K562 (cell line): ENCODE data around the gene JRKL. TPM values are rescaled to one million over a fixed set of nuclear protein-coding genes. Genes with fewer than 3 reads are reported as not detected.

Experiments
- BCL6 ChIP-seq: fragments of 250-450 bp; sonication (Bioruptor Pico); IDR thresholded peaks from 2 replicates; pipeline ENCODE4 v1.4.0; 2020
- GATAD2A ChIP-seq: fragments of 450-650 bp; IDR thresholded peaks from 2 replicates; pipeline ENCODE4 v1.6.1; 2017
- ZNF318 ChIP-seq, 2 experiments: fragments of 450-650 bp; IDR thresholded peaks; 2 replicates each; pipeline ENCODE4 v1.6.1; 2016; ENCODE audit warnings: mild to moderate bottlenecking in 2 of 2, borderline replicate concordance in 1 of 2, low read depth in 1 of 2, moderate library complexity in 1 of 2
- polyA plus RNA-seq, 8 experiments: library from polyadenylated mRNA; depleted of rRNA in 4 of 8; stranded (reverse) in 5 of 8; unstranded in 3 of 8; fragments of >200 nt; fragmentation: Nextera tagmentation in 2 of 8; fragmentation: Illumina TruSeq in 1 of 8; extraction: Ambion mirVana in 2 of 8; extraction: Trizol in 1 of 8; gene quantifications; 2 replicates each; pipeline versions ENCODE4 v1.2.1 to v1.2.3, GENCODE V29; 2011 to 2014; ENCODE audit warnings: inconsistent platforms in 1 of 8, missing spikeins in 1 of 8
- total RNA-seq, 7 experiments: library from RNA; depleted of rRNA in 6 of 7; stranded (reverse); fragments of >200 nt in 6 of 7; fragmentation: Illumina TruSeq in 2 of 7; extraction: Trizol in 2 of 7; gene quantifications; 2 replicates each; pipeline versions ENCODE4 v1.2.1 to v1.2.3, GENCODE V29; 2011 to 2021; ENCODE audit warnings: low replicate concordance in 1 of 7

JRKL gene
- total and polyA plus RNA-seq, 9 of the 15 experiments (the other 6 are each of a cell fraction or from before 2014, with no cell fraction given) = 4.5 to 14.8 (median 8.5) TPM

GRCh38 chr11:96342014-96342960 is 47.5 kb upstream of the JRKL start (continued):
- TF ChIP-seq ZNF318 (IDR thresholded peaks at IDR 0.05; ENCODE audit: borderline replicate concordance in 1 of 2, low read depth in 1 of 2) = 0 out of 4 replicates have a peak, but pooled peaks of 1 of the 2 experiments have one; percentile 26
- TF ChIP-seq BCL6 = no peak
- TF ChIP-seq GATAD2A = 0 out of 2 replicates have a peak, but pooled peaks have one; percentile 41
